ENCODE measurements around the gene BNC2. TPM values are rescaled to one million over a fixed set of nuclear protein-coding genes. Genes with fewer than 3 reads are reported as not detected.

Gene BNC2
- total RNA-seq, 6 experiments from 2014 or later, result 19.0 to 28.7 (median 25.4) TPM

DNA sequence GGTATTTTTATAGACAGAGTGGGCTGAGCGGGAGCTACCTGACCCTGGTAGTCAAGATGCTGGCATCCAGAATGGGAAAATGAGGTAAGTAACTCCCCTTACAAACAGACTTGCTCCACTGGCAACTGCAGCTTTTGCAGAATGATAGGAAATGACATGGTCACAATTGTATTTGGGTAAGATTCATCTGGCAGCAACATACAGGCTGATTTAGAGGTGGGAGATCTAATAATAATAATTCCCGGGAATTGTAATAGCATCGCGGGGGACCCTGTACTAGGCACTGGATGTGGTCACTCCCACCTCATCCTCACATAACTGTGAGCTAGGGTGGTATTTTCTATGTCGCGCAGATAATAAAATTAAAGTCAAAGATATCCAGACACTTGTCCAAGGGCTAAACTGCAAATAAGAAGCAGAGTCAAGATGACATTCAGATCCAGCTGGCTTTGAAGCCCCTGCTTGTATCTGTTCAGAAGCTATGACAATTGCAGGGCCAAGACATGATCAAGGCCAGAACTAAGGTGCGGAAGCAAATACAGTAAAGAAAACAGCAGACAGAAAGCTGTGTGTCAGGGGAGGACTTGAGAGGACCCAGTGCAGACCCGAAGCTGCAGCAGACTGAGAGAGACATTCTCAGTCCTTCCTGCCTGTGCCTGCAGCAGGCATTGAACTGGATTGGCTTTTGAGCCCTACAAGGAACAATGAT lies 507.2 kb downstream of the BNC2 start:
- peaks cover 56% of the 10 kb centered on the region for H3K4me1 Mint-ChIP-seq (ENCODE audit: low read depth)
- H3K4me3 Mint-ChIP-seq, result no peak overlapping the region

GRCh38 chr9:16361939-16362338 lies 508.5 kb downstream of the BNC2 start:
- Mint-ChIP-seq H3K36me3 (ENCODE audit: low read depth) (peaks cover 23% of the 10 kb centered on the region), H3K4me3 (no peak overlapping the region), H3K27me3 (ENCODE audit: insufficient read depth) (peaks cover 2% of the 10 kb centered on the region; the same call in 1 of the 2 replicates), H3K9me3 (peaks cover 6% of the 10 kb centered on the region), H3K4me1 (ENCODE audit: low read depth) (peaks cover 44% of the 10 kb centered on the region), H3K27ac (no peak overlapping the region)
- DNase-seq, result no peak
- TF ChIP-seq CTCF (IDR thresholded peaks at IDR 0.05), result no peak

More for the DNA sequence above, 507.2 kb downstream of the BNC2 start:
- Mint-ChIP-seq H3K27me3 (ENCODE audit: insufficient read depth) (peaks cover 2% of the 10 kb centered on the region; the same call in 1 of the 2 replicates), H3K36me3 (ENCODE audit: low read depth) (peaks cover 23% of the 10 kb centered on the region), H3K27ac (no peak overlapping the region), H3K9me3 (peaks cover 6% of the 10 kb centered on the region)
- TF ChIP-seq CTCF (IDR thresholded peaks at IDR 0.05), result no peak
- DNase-seq, result no peak

DNA sequence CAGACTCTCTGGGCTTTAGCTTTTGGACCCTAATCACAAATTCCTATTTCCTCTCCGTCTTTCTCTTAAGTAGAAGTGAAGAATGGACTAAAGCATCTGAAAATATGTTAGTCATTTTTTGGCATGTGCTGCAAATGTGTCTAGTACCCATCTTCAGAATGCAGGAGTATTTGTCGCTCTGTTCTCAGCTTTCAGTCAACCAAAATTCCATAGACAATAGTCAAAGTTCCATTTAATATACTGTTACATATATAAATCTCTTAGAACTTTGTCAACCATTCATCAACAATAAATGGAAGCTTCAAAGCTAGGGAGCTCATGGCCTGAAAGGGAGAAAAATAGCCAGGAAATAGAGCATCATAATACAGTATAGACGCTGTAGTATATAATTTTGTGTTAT lies 509.4 kb downstream of the BNC2 start:
- H3K27me3 Mint-ChIP-seq (ENCODE audit: insufficient read depth), result peaks cover 2% of the 10 kb centered on the region; the same call in 1 of the 2 replicates
- H3K4me3 Mint-ChIP-seq, result no peak overlapping the region
- H3K4me1 Mint-ChIP-seq (ENCODE audit: low read depth), result peaks cover 35% of the 10 kb centered on the region
- H3K9me3 Mint-ChIP-seq, result peaks cover 6% of the 10 kb centered on the region
- H3K27ac Mint-ChIP-seq, result peak overlapping the region; percentile 2; the same call in 1 of the 2 replicates
- H3K36me3 Mint-ChIP-seq (ENCODE audit: low read depth), result peaks cover 15% of the 10 kb centered on the region
- no peak for TF ChIP-seq CTCF (IDR thresholded peaks at IDR 0.05)
- peak; percentile 29 for DNase-seq

GRCh38 chr9:16360247-16360646 lies 510.2 kb downstream of the BNC2 start:
- Mint-ChIP-seq H3K27me3 (ENCODE audit: insufficient read depth) (peaks cover 2% of the 10 kb centered on the region; the same call in 1 of the 2 replicates), H3K4me3 (no peak overlapping the region), H3K27ac (no peak overlapping the region), H3K9me3 (peaks cover 6% of the 10 kb centered on the region), H3K4me1 (ENCODE audit: low read depth) (peaks cover 35% of the 10 kb centered on the region), H3K36me3 (ENCODE audit: low read depth) (peaks cover 10% of the 10 kb centered on the region; the same call in 1 of the 2 replicates)
- DNase-seq, result no peak
- no peak for TF ChIP-seq CTCF (IDR thresholded peaks at IDR 0.05)
